IPS-18c (cell line): ENCODE data around the gene CDRT4.
"Not testable (repeated sequence)": the region's sequence is repeated elsewhere in the genome, so short reads cannot be mapped to it uniquely, and the experiment has no call there.

ENCODE experiments used
- H3K4me3 ChIP-seq: 2 replicates; pipeline ENCODE4 v1.7.0; 2013; ENCODE audit warnings: low read depth, mild to moderate bottlenecking, low read length, moderate library complexity; ENCODE audit not compliant: insufficient read depth
- H3K9me3 ChIP-seq: one replicate; pipeline ENCODE4 v1.6.1; 2013; ENCODE audit warnings: mild to moderate bottlenecking, low read length, moderate library complexity; ENCODE audit not compliant: control insufficient read depth, insufficient read depth

CDRT4 gene

DNA sequence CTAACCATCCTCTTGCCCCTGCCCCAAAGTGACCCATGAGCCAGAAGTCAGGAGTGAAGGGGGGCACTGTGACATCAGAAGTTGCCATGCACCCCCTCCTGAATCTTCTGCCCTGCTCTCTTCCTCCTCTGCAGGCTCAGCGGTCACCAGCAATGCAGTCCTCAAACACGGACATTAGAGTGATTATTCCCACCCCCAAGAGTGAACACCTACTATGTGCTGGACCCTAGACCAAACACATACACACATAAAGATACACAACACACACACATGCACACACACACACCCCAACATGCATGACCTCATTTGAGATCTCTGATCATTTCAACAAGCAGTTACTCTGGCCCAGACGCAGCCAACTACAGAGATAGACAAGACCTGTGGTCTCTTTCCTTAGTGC lies at the start of gene CDRT4:
Gene CDRT4 (minus strand): TSS at position 30 of the 400 bp plus-strand sequence. CDS start 27,383 bp downstream, outside the sequence.
- Histone ChIP-seq H3K4me3 (no peak within 1 kb of the TSS), H3K9me3 (no peaks in the 10 kb centered on the region)

GRCh38 chr17:15516150-15516549 lies 48.7 kb upstream of the CDRT4 start:
- H3K9me3 ChIP-seq = no peaks in the 10 kb centered on the region
- H3K4me3 ChIP-seq = no peak overlapping the region

- no peak overlapping the region for H3K4me3 ChIP-seq
- H3K9me3 ChIP-seq = no peaks in the 10 kb centered on the region
Measured at GRCh38 chr17:15514469-15514868, 47.0 kb upstream of the CDRT4 start.

DNA sequence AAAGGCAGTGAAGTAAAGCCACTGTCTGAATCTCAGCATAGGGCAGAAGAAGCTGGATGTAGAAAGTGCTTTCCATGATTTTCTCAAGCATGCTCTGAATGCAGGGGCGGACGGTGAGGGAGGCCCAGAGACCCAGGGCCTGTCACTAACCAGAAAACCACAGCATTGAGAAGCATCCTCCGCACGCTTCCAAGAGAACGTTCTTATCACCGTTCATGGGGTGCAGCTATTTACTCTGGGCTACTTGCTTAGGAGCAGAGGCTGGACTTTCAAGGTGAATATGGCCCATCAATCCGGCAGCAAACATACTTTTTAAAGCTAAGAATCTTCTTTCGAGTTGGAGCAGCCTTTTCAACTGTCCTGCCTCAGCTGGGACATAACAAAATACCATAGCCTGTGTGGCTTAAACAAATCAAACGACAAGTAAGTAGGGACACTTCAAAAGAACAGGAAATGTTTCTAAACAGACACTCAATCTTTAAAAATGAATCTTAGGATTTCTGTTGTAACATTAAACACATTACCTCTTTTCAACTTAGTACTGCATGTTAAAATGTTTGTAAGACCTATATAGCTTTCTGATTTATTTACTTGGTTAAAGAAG lies 46.5 kb upstream of the CDRT4 start:
- Histone ChIP-seq H3K4me3 (no peak overlapping the region), H3K9me3 (no peaks in the 10 kb centered on the region)

GRCh38 chr17:15513058-15513791 lies 45.8 kb upstream of the CDRT4 start:
- Histone ChIP-seq H3K4me3 (no peak overlapping the region), H3K9me3 (no peaks in the 10 kb centered on the region)

DNA sequence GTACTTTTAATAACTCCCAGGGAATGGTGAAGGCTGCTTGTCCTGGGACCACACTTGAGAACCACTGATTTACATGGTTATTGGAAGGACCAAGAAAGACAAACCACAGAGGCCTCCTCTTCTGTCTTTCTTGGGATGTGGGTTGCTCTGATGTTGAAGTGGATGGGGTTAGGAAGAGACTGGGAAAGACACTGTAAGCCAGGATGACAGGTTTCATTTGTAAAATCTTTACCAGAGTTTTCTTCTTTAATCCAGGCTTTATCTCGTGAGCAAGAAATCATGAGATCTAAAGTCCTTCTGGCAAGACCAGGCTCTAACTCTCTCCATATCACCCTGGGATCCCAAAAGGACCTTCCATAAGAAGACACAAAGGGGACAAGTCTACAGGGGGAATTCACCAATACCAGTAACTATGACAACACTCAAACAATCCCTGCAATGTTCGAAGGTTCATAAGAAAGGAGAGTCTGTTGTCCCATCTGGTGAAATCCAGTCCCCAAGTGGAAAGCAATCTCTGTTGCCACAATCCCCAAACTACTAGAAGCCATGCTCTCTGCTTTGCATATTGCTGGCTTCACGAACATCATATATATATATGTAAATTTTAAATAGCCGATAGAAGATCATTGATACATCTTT lies 44.8 kb upstream of the CDRT4 start:
- no peaks in the 10 kb centered on the region for H3K9me3 ChIP-seq
- H3K4me3 ChIP-seq = no peak overlapping the region

DNA sequence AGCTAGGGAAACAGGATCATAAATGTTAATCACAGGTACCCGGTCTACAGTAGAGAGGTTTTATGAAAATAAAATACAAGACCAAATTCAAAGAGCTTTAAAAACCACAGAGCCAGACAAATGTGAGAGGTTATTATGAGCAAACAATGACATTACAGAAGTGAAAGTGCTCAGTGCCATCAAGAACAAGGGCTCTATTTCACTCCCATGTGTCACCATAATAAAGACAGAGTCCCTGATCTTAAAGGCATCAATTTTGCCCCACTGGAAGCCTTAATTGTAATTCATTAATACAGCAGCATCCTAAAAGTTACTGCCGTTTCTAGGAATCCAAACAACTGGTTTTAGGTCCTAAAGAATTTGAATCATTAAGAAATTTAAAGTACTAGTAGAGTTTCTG lies 43.7 kb upstream of the CDRT4 start:
- Histone ChIP-seq H3K4me3 (no peak overlapping the region), H3K9me3 (no peaks in the 10 kb centered on the region)

DNA sequence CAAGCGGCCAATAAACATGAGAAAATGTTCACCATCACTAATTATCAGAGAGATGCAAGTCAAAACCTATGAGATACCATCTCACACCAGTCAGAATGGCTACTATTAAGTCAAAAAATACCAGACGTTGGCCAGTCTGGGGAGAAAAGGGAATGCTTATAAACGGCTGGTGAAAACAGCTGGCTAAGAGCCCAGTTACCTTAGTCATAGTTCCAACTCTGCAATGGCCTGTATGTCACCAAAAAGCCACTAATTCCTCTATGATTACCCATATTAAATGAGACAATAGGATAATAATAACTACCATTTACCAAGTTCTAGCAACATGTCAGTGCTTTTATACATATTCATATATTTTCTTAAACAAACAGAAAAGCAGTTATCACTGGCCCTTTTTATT lies 42.9 kb upstream of the CDRT4 start:
- no peaks in the 10 kb centered on the region for H3K9me3 ChIP-seq

DNA sequence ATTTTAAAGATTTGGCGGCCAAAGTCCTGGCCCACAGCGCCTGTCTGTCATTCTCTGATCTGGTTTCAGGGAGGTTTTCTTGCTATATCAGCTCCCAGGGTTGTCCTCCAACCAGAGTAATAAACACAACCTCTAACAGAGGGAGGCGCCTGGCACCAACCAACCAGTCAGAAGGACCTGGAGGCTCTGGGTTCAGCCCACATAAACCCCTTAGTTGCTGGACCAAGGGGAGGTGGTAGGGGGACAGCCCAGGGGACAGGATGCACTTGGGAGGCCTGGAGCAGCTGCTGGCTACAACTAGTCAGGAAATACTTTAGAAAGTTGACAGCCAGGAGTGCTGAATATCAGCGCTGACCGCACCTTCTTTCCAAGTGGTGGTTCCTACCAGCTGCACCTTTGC lies 41.7 kb upstream of the CDRT4 start:
- H3K9me3 ChIP-seq = no peaks in the 10 kb centered on the region

More for the DNA sequence above, 42.9 kb upstream of the CDRT4 start:
- no peak overlapping the region for H3K4me3 ChIP-seq

DNA sequence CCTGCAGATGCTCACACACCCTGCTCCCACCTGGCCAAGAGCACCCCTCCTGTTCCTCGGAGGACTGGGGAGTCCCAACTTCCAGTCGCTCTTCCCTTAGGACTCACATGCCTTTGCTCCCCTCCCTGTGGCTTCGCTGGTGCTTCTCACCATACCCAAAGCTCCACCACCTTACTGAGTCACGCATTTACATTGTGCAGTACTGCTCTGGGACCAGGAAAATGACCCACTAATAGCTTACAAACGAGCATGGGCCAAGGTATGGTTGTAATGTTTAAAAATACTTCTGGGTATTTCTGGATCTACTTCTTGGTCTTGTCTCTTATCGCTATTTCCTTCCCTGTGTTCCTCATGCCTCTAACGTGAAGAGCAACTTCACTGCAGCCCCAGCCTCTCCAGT lies 41.0 kb upstream of the CDRT4 start:
- H3K4me3 ChIP-seq = no peak overlapping the region

More for the DNA sequence above, 41.7 kb upstream of the CDRT4 start:
- no peak overlapping the region for H3K4me3 ChIP-seq

DNA sequence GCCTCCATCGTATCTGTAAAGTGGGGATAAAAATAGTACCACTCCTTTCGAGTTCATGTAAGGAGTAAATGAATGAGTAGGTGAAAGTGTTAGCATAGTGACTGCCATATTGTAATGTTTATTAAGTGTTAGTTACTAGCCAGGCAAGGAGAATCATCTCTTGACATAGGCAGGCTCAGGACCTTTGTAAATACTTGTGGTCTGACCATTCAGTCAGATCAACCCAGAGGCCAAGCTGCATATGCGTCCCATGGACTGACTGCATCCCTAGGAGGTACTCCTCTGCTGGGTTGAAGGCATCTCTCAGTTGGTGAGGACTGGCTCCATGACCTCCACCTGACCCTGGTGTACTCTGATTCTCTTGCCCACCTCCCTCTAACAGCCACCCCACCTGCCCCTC lies 40.5 kb upstream of the CDRT4 start:
- Histone ChIP-seq H3K4me3 (no peak overlapping the region), H3K9me3 (no peaks in the 10 kb centered on the region)

More for the DNA sequence above, 41.0 kb upstream of the CDRT4 start:
- H3K9me3 ChIP-seq = no peaks in the 10 kb centered on the region

- Histone ChIP-seq H3K4me3 (no peak overlapping the region), H3K9me3 (no peaks in the 10 kb centered on the region)
Measured at GRCh38 chr17:15507001-15507400, 39.6 kb upstream of the CDRT4 start.

- not testable (repeated sequence) for H3K4me3 ChIP-seq, H3K9me3 ChIP-seq
Measured at GRCh38 chr17:15505708-15506107, 38.3 kb upstream of the CDRT4 start.

DNA sequence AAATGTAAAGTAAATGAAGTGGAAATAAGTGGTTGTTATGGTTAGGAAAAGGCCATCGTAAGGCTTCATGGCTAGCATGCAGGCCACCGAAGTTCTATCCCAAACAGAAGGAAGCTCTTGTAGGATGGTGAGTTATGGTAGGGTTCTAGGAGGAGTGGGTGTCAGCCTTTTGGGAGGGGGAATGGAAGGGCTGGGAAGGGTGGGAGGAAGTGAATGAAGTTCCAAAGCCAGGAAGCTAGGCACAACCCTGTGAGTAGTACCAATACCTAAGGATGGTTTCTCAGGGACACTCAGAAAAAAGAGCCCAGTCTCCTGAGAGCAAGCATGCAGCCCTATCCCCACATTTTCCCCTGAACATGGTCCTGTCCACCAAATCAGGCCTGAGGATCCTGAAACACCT lies 36.3 kb upstream of the CDRT4 start:
- no peak overlapping the region for H3K4me3 ChIP-seq
- H3K9me3 ChIP-seq = no peaks in the 10 kb centered on the region

DNA sequence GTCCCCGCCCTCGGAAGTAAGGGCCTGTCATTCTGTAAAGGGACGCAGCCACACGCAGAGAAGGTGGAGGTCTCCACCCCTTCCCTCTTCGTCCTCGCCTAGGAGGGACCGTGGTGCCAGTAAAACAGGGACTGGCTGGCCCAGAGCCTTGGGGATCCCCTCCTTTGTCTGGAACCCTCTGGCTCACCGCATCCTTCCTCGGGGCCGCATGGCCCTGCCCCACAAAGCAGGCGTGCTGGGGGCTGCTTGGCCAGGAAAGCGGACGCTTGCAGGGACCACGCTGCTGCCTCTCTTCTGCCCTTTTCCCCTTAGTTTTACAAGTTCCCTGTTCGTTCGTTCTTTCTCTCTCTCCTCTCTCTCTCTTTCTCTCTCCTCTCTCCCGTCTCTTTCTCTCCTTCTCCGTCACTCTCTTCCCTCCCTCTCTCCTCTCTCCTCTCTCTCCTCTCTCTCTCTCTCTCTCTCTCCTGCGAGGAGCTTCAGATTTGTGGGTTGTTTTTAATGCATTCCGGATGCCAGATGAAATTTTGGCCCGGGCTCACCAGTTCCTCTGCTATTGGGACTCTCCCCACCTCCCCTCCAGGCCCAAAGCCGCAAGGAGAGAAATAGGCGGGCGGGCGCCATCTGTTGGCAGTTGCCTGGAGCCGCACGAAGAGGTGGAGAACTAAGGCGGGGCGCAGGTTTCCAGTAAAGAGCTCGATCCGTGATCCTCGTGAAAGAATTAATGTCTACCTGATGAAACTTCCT lies 35.1 kb upstream of the CDRT4 start:
- Histone ChIP-seq H3K4me3 (no peak overlapping the region), H3K9me3 (no peaks in the 10 kb centered on the region)

- Histone ChIP-seq H3K9me3 (no peaks in the 10 kb centered on the region), H3K4me3 (no peak overlapping the region)
Measured at GRCh38 chr17:15501793-15502192, 34.4 kb upstream of the CDRT4 start.

- Histone ChIP-seq H3K9me3 (no peaks in the 10 kb centered on the region), H3K4me3 (no peak overlapping the region)
Measured at GRCh38 chr17:15501282-15501681, 33.9 kb upstream of the CDRT4 start.

DNA sequence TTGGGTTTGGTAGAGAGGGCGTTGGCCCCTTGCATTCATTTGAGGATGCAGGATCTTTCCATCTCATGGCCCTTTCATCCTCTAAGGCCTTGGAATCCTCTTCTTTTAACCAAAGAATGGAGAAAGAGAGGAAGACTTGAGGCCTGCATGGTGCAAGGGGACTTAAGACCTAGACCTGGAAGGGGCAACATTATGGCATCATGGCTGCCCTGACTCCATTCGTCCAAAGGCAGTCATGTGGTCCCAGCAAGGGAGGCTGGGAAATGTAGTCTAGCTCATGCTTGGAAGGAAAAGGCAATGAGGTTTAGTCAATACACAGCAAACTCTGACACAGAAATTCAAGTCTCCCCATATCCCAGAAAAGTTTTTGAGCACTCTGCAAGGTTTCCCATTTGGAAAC lies 30.7 kb upstream of the CDRT4 start:
- Histone ChIP-seq H3K9me3 (no peaks in the 10 kb centered on the region), H3K4me3 (no peak overlapping the region)
